H1 (cell line): ENCODE data around the gene C17orf50. TPM values are rescaled to one million over a fixed set of nuclear protein-coding genes. Genes with fewer than 3 reads are reported as not detected.

ENCODE experiments used
- CTCF ChIA-PET: fragments of 300-600 bp; sonication (Branson Sonifier 250); formaldehyde crosslinking; loops from one replicate; lab custom pipeline; 2021; ENCODE audit not compliant: partially characterized antibody; lab: Charles Lee
- POLR2A ChIA-PET: fragments of 300-600 bp; sonication (Branson Sonifier 250); formaldehyde crosslinking; loops from one replicate; lab custom pipeline; 2021; ENCODE audit warnings: inconsistent platforms; ENCODE audit not compliant: partially characterized antibody; lab: Charles Lee
- DNase-seq, 2 experiments: peaks; one replicate each; pipeline versions ENCODE4 v3.0.0 to v3.0.0-alpha.2; 2010 to 2022; ENCODE audit warnings: low spot score in 2 of 2, low read depth in 1 of 2, mixed read lengths in 1 of 2
- FAIRE-seq: peaks from 2 replicates; lab custom pipeline; 2011; peaks lifted over from hg19 to GRCh38; lab: Jason Lieb, UNC
- H2AFZ ChIP-seq: 2 replicates; pipeline ENCODE4 v1.8.1; 2012; ENCODE audit warnings: low read length, inconsistent platforms
- H2AK5ac ChIP-seq: 2 replicates; pipeline ENCODE4 v1.6.1; 2013; ENCODE audit warnings: low read depth, low read length
- H2BK120ac ChIP-seq: replicated peaks from 2 replicates; pipeline ENCODE3; 2013; ENCODE audit warnings: low read depth, low read length, inconsistent platforms
- H2BK12ac ChIP-seq: 2 replicates; pipeline ENCODE4 v1.6.1; 2013; ENCODE audit warnings: low read depth, low read length
- H2BK15ac ChIP-seq: 2 replicates; pipeline ENCODE4 v1.6.1; 2013; ENCODE audit warnings: low read length
- H2BK20ac ChIP-seq: 2 replicates; pipeline ENCODE4 v1.6.1; 2013; ENCODE audit warnings: low read length
- H2BK5ac ChIP-seq: 2 replicates; pipeline ENCODE4 v1.6.1; 2013; ENCODE audit warnings: low read depth, low read length
- H3K14ac ChIP-seq: 2 replicates; pipeline ENCODE4 v1.6.1; 2013; ENCODE audit warnings: inconsistent platforms; ENCODE audit not compliant: insufficient read length
- H3K18ac ChIP-seq: 2 replicates; pipeline ENCODE4 v1.6.1; 2013; ENCODE audit warnings: low read length; ENCODE audit errors: extremely low read depth
- H3K23ac ChIP-seq: 2 replicates; pipeline ENCODE4 v1.6.1; 2013; ENCODE audit warnings: inconsistent platforms; ENCODE audit not compliant: insufficient read length
- H3K23me2 ChIP-seq: 2 replicates; pipeline ENCODE4 v1.6.1; 2013; ENCODE audit warnings: low read depth, low read length
- H3K27ac ChIP-seq: 2 replicates; pipeline ENCODE4 v1.6.1; 2011; ENCODE audit warnings: low read depth, low read length, inconsistent platforms
- H3K27me3 ChIP-seq, 4 experiments: replicated peaks in 1 of 4; 1 replicate in 1 of 4; 2 replicates in 3 of 4; pipeline versions ENCODE4 v1.6.1 to v1.8.1; 2011 to 2013; ENCODE audit warnings: low read length in 3 of 4, mild to moderate bottlenecking in 3 of 4, inconsistent platforms in 2 of 4, mixed read lengths in 2 of 4, moderate library complexity in 1 of 4; ENCODE audit not compliant: control insufficient read depth in 3 of 4, insufficient read depth in 3 of 4; ENCODE audit errors: extremely low read depth in 1 of 4
- H3K36me3 ChIP-seq, 4 experiments: 2 replicates each; pipeline versions ENCODE4 v1.6.1 to v1.8.1; 2011 to 2013; ENCODE audit warnings: mild to moderate bottlenecking in 4 of 4, low read length in 3 of 4, moderate library complexity in 2 of 4, control low read depth in 1 of 4, inconsistent platforms in 1 of 4; ENCODE audit not compliant: insufficient read depth in 4 of 4, control insufficient read depth in 2 of 4
- H3K4ac ChIP-seq: replicated peaks from 2 replicates; pipeline ENCODE3; 2013; ENCODE audit warnings: low read length, low read depth, mixed read lengths, inconsistent platforms; ENCODE audit not compliant: insufficient read length
- H3K4me1 ChIP-seq, 4 experiments: replicated peaks in 1 of 4; 1 replicate in 1 of 4; 2 replicates in 3 of 4; pipeline versions ENCODE4 v1.6.1 to v1.8.1; 2011 to 2013; ENCODE audit warnings: low read length in 3 of 4, inconsistent platforms in 2 of 4, mixed read lengths in 1 of 4; ENCODE audit not compliant: insufficient read depth in 4 of 4, control insufficient read depth in 3 of 4
- H3K4me2 ChIP-seq, 2 experiments: 2 replicates each; pipeline versions ENCODE4 v1.6.1 to v1.8.1; 2011 to 2013; ENCODE audit warnings: low read depth in 2 of 2, low read length in 2 of 2, control low read depth in 1 of 2, inconsistent platforms in 1 of 2, mild to moderate bottlenecking in 1 of 2; ENCODE audit not compliant: insufficient read depth in 1 of 2
- H3K4me3 ChIP-seq, 4 experiments: fragments of 200-600, 300-600 bp in 1 of 4; sonication (generic), shearing (Covaris generic), sonication (Bioruptor Twin) in 1 of 4; 2 replicates each; pipeline versions ENCODE4 v1.5.1 to v1.8.1; 2011 to 2016; ENCODE audit warnings: low read length in 4 of 4, low read depth in 3 of 4, control low read depth in 2 of 4, inconsistent platforms in 2 of 4, mild to moderate bottlenecking in 2 of 4, mixed read lengths in 1 of 4, moderate library complexity in 1 of 4; ENCODE audit not compliant: insufficient read depth in 2 of 4; ENCODE audit errors: extremely low read depth in 1 of 4
- H3K56ac ChIP-seq: replicated peaks from 2 replicates; pipeline ENCODE3; 2013; ENCODE audit warnings: low read depth, mild to moderate bottlenecking, mixed read lengths, low read length, inconsistent platforms; ENCODE audit not compliant: insufficient read length
- H3K79me1 ChIP-seq: 2 replicates; pipeline ENCODE4 v1.6.1; 2013; ENCODE audit warnings: low read depth, low read length, control low read depth
- H3K79me2 ChIP-seq, 2 experiments: 2 replicates each; pipeline versions ENCODE4 v1.6.1 to v1.8.1; 2012 to 2013; ENCODE audit warnings: low read length in 2 of 2, mild to moderate bottlenecking in 2 of 2, inconsistent platforms in 1 of 2; ENCODE audit not compliant: insufficient read depth in 2 of 2, control insufficient read depth in 1 of 2
- H3K9ac ChIP-seq, 4 experiments: replicated peaks in 1 of 4; 1 replicate in 1 of 4; 2 replicates in 3 of 4; pipeline versions ENCODE4 v1.6.1 to v1.8.1; 2011 to 2013; ENCODE audit warnings: low read depth in 3 of 4, low read length in 3 of 4, control low read depth in 2 of 4, mild to moderate bottlenecking in 2 of 4, moderate library complexity in 2 of 4, inconsistent platforms in 1 of 4; ENCODE audit errors: extremely low read depth in 1 of 4
- H3K9me3 ChIP-seq, 2 experiments: 2 replicates each; pipeline versions ENCODE4 v1.6.1 to v1.8.1; 2012 to 2013; ENCODE audit warnings: mild to moderate bottlenecking in 2 of 2, moderate library complexity in 2 of 2, control low read depth in 1 of 2, inconsistent platforms in 1 of 2, low read depth in 1 of 2, low read length in 1 of 2, mixed read lengths in 1 of 2; ENCODE audit not compliant: insufficient read depth in 2 of 2
- H4K20me1 ChIP-seq, 2 experiments: replicated peaks in 1 of 2; 2 replicates each; pipeline versions ENCODE3 to v1.8.1; 2011 to 2013; ENCODE audit warnings: inconsistent platforms in 2 of 2, low read length in 2 of 2, mild to moderate bottlenecking in 1 of 2; ENCODE audit not compliant: insufficient read depth in 2 of 2, control insufficient read depth in 1 of 2
- H4K5ac ChIP-seq: 2 replicates; pipeline ENCODE4 v1.6.1; 2013; ENCODE audit warnings: low read length, low read depth, mixed read lengths, inconsistent platforms; ENCODE audit not compliant: insufficient read length
- H4K8ac ChIP-seq: 2 replicates; pipeline ENCODE4 v1.8.0; 2013; ENCODE audit warnings: mild to moderate bottlenecking, moderate library complexity, low read length, inconsistent platforms; ENCODE audit not compliant: insufficient read depth; ENCODE audit errors: extremely low read depth
- H4K91ac ChIP-seq: replicated peaks from 2 replicates; pipeline ENCODE3; 2013; ENCODE audit warnings: low read length, mixed read lengths, inconsistent platforms; ENCODE audit not compliant: insufficient read length
- CTCF ChIP-seq, 3 experiments: IDR thresholded peaks; 1 replicate in 2 of 3; 2 replicates in 1 of 3; pipeline versions ENCODE4 v1.5.1 to v1.6.1; 2011; ENCODE audit warnings: low read length in 3 of 3, mild to moderate bottlenecking in 3 of 3, inconsistent platforms in 2 of 3, low read depth in 1 of 3, moderate library complexity in 1 of 3; ENCODE audit not compliant: insufficient read depth in 1 of 3; ENCODE audit errors: control extremely low read depth in 1 of 3
- FOSL1 ChIP-seq: IDR thresholded peaks from 2 replicates; pipeline ENCODE4 v1.6.1; 2011; ENCODE audit warnings: mild to moderate bottlenecking, low read depth, low read length, moderate library complexity; ENCODE audit not compliant: insufficient read depth
- POU5F1 ChIP-seq: IDR thresholded peaks from 2 replicates; pipeline ENCODE4 v1.6.1; 2011; ENCODE audit warnings: low read depth, mild to moderate bottlenecking, low read length, moderate library complexity
- RBBP5 ChIP-seq: IDR thresholded peaks from 2 replicates; pipeline ENCODE4 v1.7.1; 2012; ENCODE audit warnings: low read depth, mild to moderate bottlenecking, inconsistent platforms, low read length, moderate library complexity, borderline replicate concordance
- RFX5 ChIP-seq: IDR thresholded peaks from 2 replicates; pipeline ENCODE4 v1.6.1; 2011; ENCODE audit warnings: low read depth, low read length, improper control_type of control experiment, borderline replicate concordance
- RXRA ChIP-seq: IDR thresholded peaks from 2 replicates; pipeline ENCODE4 v1.6.1; 2011; ENCODE audit warnings: low read depth, mild to moderate bottlenecking, low read length, moderate library complexity; ENCODE audit not compliant: insufficient read depth
- SAP30 ChIP-seq: fragments of 300-600 bp; sonication (generic); IDR thresholded peaks from 2 replicates; pipeline ENCODE4 v1.7.1; 2012; ENCODE audit warnings: low read length, moderate library complexity, mild to moderate bottlenecking, inconsistent platforms; ENCODE audit not compliant: insufficient read depth, insufficient replicate concordance
- SP4 ChIP-seq: IDR thresholded peaks from 2 replicates; pipeline ENCODE4 v1.6.1; 2012; ENCODE audit warnings: low read length, inconsistent platforms
- TEAD4 ChIP-seq: IDR thresholded peaks from 2 replicates; pipeline ENCODE4 v1.6.1; 2012; ENCODE audit warnings: low read depth, low read length, inconsistent platforms, mixed read lengths
- WGBS, 2 experiments: shearing (Covaris generic) in 1 of 2; methylation state at CpG; one replicate each; pipeline versions ENCODE4 v1.1.6 to v1.1.7; 2013 to 2015; ENCODE audit warnings: low lambda C conversion rate in 2 of 2, mixed read lengths in 2 of 2, inconsistent platforms in 1 of 2, low coverage in 1 of 2, missing lambda C conversion rate in 1 of 2; ENCODE audit not compliant: insufficient replicate concordance in 2 of 2, insufficient coverage in 1 of 2, insufficient read length in 1 of 2; ENCODE audit errors: extremely low coverage in 1 of 2, missing lambda C conversion rate in 1 of 2; 5-methylcytosine and 5-hydroxymethylcytosine counted together
- polyA plus RNA-seq, 7 experiments: library from polyadenylated mRNA; depleted of rRNA in 3 of 7; stranded (reverse) in 5 of 7; unstranded in 2 of 7; fragments of >200 nt in 5 of 7; fragments of 200-250 nt in 2 of 7; gene quantifications; 1 replicate in 5 of 7; 2 replicates in 1 of 7; 4 replicates in 1 of 7; pipeline versions ENCODE4 v1.2.1 to v1.2.3, GENCODE V29; 2011 to 2013; ENCODE audit warnings: missing spikeins in 2 of 7, mixed read lengths in 2 of 7
- total RNA-seq: library from RNA; stranded (reverse); fragmentation: NEBNext Ultra II Directional; extraction: Animal tissue kit (Norgen Biotek cat#: 25700); gene quantifications from 2 replicates; pipeline ENCODE4 v1.2.1, GENCODE V29; 2021
- TF ChIP-seq, protein P1 (sequence below): IDR thresholded peaks from 2 replicates; pipeline ENCODE4 v1.6.1; 2012; ENCODE audit warnings: inconsistent platforms

C17orf50 gene
- total and polyA plus RNA-seq, 2 of the 8 experiments (the other 6 are each of a cell fraction or from before 2014, with no cell fraction given): 0.12 TPM; not detected in 1

- Histone ChIP-seq H4K8ac (no peak overlapping the region), H3K4me3 (no peak overlapping the region; a peak in 1 of 8 replicates), H2BK15ac (no peak overlapping the region), H3K79me1 (no peaks in the 10 kb centered on the region), H3K23me2 (peaks cover 13% of the 10 kb centered on the region), H2BK20ac (no peak overlapping the region), H4K91ac (no peak overlapping the region), H2BK120ac (no peak overlapping the region), H2BK5ac (no peak overlapping the region), H3K9ac (no peak overlapping the region), H3K36me3 (peaks cover 2 to 19% (median 6%) of the 10 kb centered on the region in 4 experiments; a peak in 4 of 8 replicates), H2BK12ac (no peak overlapping the region), H3K9me3 (no peaks in the 10 kb centered on the region), H3K27me3 (no peaks in the 10 kb centered on the region), H3K4me1 (peaks cover 0 to 10% (median 0%) of the 10 kb centered on the region in 4 experiments; a peak in 3 of 7 replicates), H2AFZ (no peak overlapping the region), H3K14ac (no peak overlapping the region), H4K20me1 (peaks cover 17 to 22% of the 10 kb centered on the region in 2 experiments), H4K5ac (no peak overlapping the region), H3K27ac (no peak overlapping the region), H3K4ac (no peak overlapping the region), H3K79me2 (peaks cover 31 to 81% of the 10 kb centered on the region in 2 experiments), H3K18ac (no peak overlapping the region), H2AK5ac (no peak overlapping the region), H3K4me2 (no peak overlapping the region), H3K56ac (no peak overlapping the region), H3K23ac (no peak overlapping the region)
- ChIA-PET POLR2A (interaction anchor here (1.9 to 5.8 kb wide), 2 partner anchors 18 to 48 kb away, joined by 6 to 50 read pairs; partner anchors contain the start of gene MMP28), CTCF (interaction anchor here (1.1 to 6.6 kb wide), 2 partner anchors 46 to 65 kb away, joined by 5 to 107 read pairs; no protein-coding TSS in a partner anchor)
- FAIRE-seq: no peak
- DNase-seq: no peak
- WGBS, 2 experiments: 97% methylated on average over 5 of the region's 5 CpGs; no CpG with 5 or more reads in 1 of the 2 experiments
- TF ChIP-seq CTCF (IDR thresholded peaks at IDR 0.05; ENCODE audit: control extremely low read depth in 1 of 3, insufficient read depth in 1 of 3, low read depth in 1 of 3, low read length in 3 of 3): no peak
- TF ChIP-seq SP4: no peak
- TF ChIP-seq RFX5: no peak
- no peak for TF ChIP-seq POU5F1
- TF ChIP-seq RBBP5: no peak
- no peak for TF ChIP-seq RXRA
- TF ChIP-seq SAP30: no peak
- TF ChIP-seq, protein P1, sequence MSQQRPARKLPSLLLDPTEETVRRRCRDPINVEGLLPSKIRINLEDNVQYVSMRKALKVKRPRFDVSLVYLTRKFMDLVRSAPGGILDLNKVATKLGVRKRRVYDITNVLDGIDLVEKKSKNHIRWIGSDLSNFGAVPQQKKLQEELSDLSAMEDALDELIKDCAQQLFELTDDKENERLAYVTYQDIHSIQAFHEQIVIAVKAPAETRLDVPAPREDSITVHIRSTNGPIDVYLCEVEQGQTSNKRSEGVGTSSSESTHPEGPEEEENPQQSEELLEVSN: no peak
- TF ChIP-seq FOSL1: no peak
- no peak for TF ChIP-seq TEAD4
Observed at GRCh38 chr17:35812456-35812855, 51.8 kb downstream of the C17orf50 start.
